K562 (cell line): ENCODE measurements around the gene PDIA5. TPM values are rescaled to one million over a fixed set of nuclear protein-coding genes. Genes with fewer than 3 reads are reported as not detected.

ENCODE experiments used
- microRNA-seq: library from miRNA; unstranded; fragments of <30 nt; microRNA quantifications from one replicate; pipeline ENCODE4, GENCODE V29; 2018; ENCODE audit warnings: borderline microRNAs expressed
- polyA plus RNA-seq, 8 experiments: library from polyadenylated mRNA; depleted of rRNA in 4 of 8; stranded (reverse) in 5 of 8; unstranded in 3 of 8; fragments of >200 nt; fragmentation: Nextera tagmentation in 2 of 8; fragmentation: Illumina TruSeq in 1 of 8; extraction: Ambion mirVana in 2 of 8; extraction: Trizol in 1 of 8; gene quantifications; 2 replicates each; pipeline versions ENCODE4 v1.2.1 to v1.2.3, GENCODE V29; 2011 to 2014; ENCODE audit warnings: inconsistent platforms in 1 of 8, missing spikeins in 1 of 8
- total RNA-seq, 7 experiments: library from RNA; depleted of rRNA in 6 of 7; stranded (reverse); fragments of >200 nt in 6 of 7; fragmentation: Illumina TruSeq in 2 of 7; extraction: Trizol in 2 of 7; gene quantifications; 2 replicates each; pipeline versions ENCODE4 v1.2.1 to v1.2.3, GENCODE V29; 2011 to 2021; ENCODE audit warnings: low replicate concordance in 1 of 7

PDIA5 gene
- total and polyA plus RNA-seq, 9 of the 15 experiments (the other 6 are each of a cell fraction or from before 2014, with no cell fraction given): 3.4 to 31.8 (median 19.6) TPM

Small RNAs within 50 kb of the gene (microRNA-seq; reads per million reads assigned to microRNA genes)
- gene MIR7110: not detected

Other genes with a start within 250 kb of the PDIA5 start
- gene SEMA5B, start 39.3 kb upstream of the PDIA5 start, total RNA-seq (2014; rRNA removed): not detected in 2 replicates
- not detected in 2 replicates for gene SEMA5B, start 39.3 kb upstream of the PDIA5 start, total RNA-seq (2014; rRNA removed; fragmentation: Illumina TruSeq; extraction: Trizol)
- gene SEMA5B, start 39.3 kb upstream of the PDIA5 start, total RNA-seq (2015; rRNA removed; fragmentation: Illumina TruSeq; extraction: Trizol): not detected in 2 replicates
- not detected in 2 replicates for gene SEMA5B, start 39.3 kb upstream of the PDIA5 start, total RNA-seq (2021)
- gene SEMA5B, start 39.3 kb upstream of the PDIA5 start, polyA plus RNA-seq (2011; rRNA removed): not detected in 2 replicates
- not detected in 2 replicates for gene SEMA5B, start 39.3 kb upstream of the PDIA5 start, polyA plus RNA-seq (2014; fragmentation: Illumina TruSeq; extraction: Trizol)
- gene SEMA5B, start 39.3 kb upstream of the PDIA5 start, polyA plus RNA-seq (2014; fragmentation: Nextera tagmentation; extraction: Ambion mirVana): not detected
- gene SEMA5B, start 39.3 kb upstream of the PDIA5 start, polyA plus RNA-seq (2014; rRNA removed): not detected in 2 replicates
- gene SEC22A, start 134.9 kb downstream of the PDIA5 start, total RNA-seq (2014; rRNA removed): 9.5 and 13.3 TPM in 2 replicates
- gene SEC22A, start 134.9 kb downstream of the PDIA5 start, total RNA-seq (2014; rRNA removed; fragmentation: Illumina TruSeq; extraction: Trizol): 20.5 and 24.9 TPM in 2 replicates
- gene SEC22A, start 134.9 kb downstream of the PDIA5 start, total RNA-seq (2015; rRNA removed; fragmentation: Illumina TruSeq; extraction: Trizol): 18.5 and 19.5 TPM in 2 replicates
- 7.9 and 13.5 TPM in 2 replicates for gene SEC22A, start 134.9 kb downstream of the PDIA5 start, total RNA-seq (2021)
- 26.6 and 32.3 TPM in 2 replicates for gene SEC22A, start 134.9 kb downstream of the PDIA5 start, polyA plus RNA-seq (2011; rRNA removed)
- gene SEC22A, start 134.9 kb downstream of the PDIA5 start, polyA plus RNA-seq (2014; fragmentation: Illumina TruSeq; extraction: Trizol): 20.0 and 24.1 TPM in 2 replicates
- gene SEC22A, start 134.9 kb downstream of the PDIA5 start, polyA plus RNA-seq (2014; fragmentation: Nextera tagmentation; extraction: Ambion mirVana): 10 to 100 TPM; 35.7 to 44.5 TPM
- gene SEC22A, start 134.9 kb downstream of the PDIA5 start, polyA plus RNA-seq (2014; rRNA removed): 13.5 and 18.6 TPM in 2 replicates